GM23248 (cell line): ENCODE data around the gene INTS1. TPM values are rescaled to one million over a fixed set of nuclear protein-coding genes. Genes with fewer than 3 reads are reported as not detected.

Source experiments
- DNase-seq: peaks from one replicate; pipeline ENCODE4 v3.0.0-alpha.2; 2015
- H2AFZ ChIP-seq: fragments of 200-600 bp; sonication (generic); 2 replicates; pipeline ENCODE4 v1.6.1; 2016; ENCODE audit warnings: antibody characterized with exemption
- H3F3A ChIP-seq: fragments of 200-600 bp; sonication (generic); 2 replicates; pipeline ENCODE4 v1.6.1; 2016; ENCODE audit warnings: mild to moderate bottlenecking, antibody characterized with exemption, mixed run types; ENCODE audit not compliant: insufficient read depth
- H3K27ac ChIP-seq: fragments of 200-600 bp; sonication (generic); 2 replicates; pipeline ENCODE4 v1.5.1; 2016; ENCODE audit warnings: mild to moderate bottlenecking
- H3K27me3 ChIP-seq: fragments of 200-600 bp; sonication (generic); replicated peaks from 2 replicates; pipeline ENCODE4 v1.6.1; 2016; ENCODE audit warnings: mild to moderate bottlenecking; ENCODE audit not compliant: insufficient read depth
- H3K36me3 ChIP-seq: fragments of 200-600 bp; sonication (generic); 2 replicates; pipeline ENCODE4 v1.6.1; 2016; ENCODE audit warnings: low read depth, mild to moderate bottlenecking
- H3K4me1 ChIP-seq: fragments of 200-600 bp; sonication (generic); 2 replicates; pipeline ENCODE4 v1.6.1; 2016; ENCODE audit warnings: mild to moderate bottlenecking; ENCODE audit not compliant: insufficient read depth
- H3K4me2 ChIP-seq: fragments of 200-600 bp; sonication (generic); one replicate; pipeline ENCODE4 v1.6.1; 2016; ENCODE audit warnings: mild to moderate bottlenecking; ENCODE audit not compliant: unreplicated experiment
- H3K4me3 ChIP-seq: fragments of 200-600 bp; sonication (generic); 2 replicates; pipeline ENCODE4 v1.5.1; 2016; ENCODE audit warnings: mild to moderate bottlenecking
- H3K79me2 ChIP-seq: fragments of 200-600 bp; sonication (generic); 2 replicates; pipeline ENCODE4 v1.6.1; 2016; ENCODE audit warnings: mild to moderate bottlenecking; ENCODE audit not compliant: insufficient read depth
- H3K9ac ChIP-seq: fragments of 200-600 bp; sonication (generic); 2 replicates; pipeline ENCODE4 v1.6.1; 2016; ENCODE audit warnings: mild to moderate bottlenecking
- H3K9me2 ChIP-seq: fragments of 200-600 bp; sonication (generic); 2 replicates; pipeline ENCODE4 v1.6.1; 2016; ENCODE audit warnings: mixed run types, mild to moderate bottlenecking, moderate library complexity; ENCODE audit not compliant: insufficient read depth
- H3K9me3 ChIP-seq: fragments of 200-600 bp; sonication (generic); one replicate; pipeline ENCODE4 v1.6.1; 2017; ENCODE audit warnings: low read depth
- H4K20me1 ChIP-seq: fragments of 200-600 bp; sonication (generic); 2 replicates; pipeline ENCODE4 v1.6.0; 2016; ENCODE audit not compliant: insufficient read depth
- EZH2 ChIP-seq: fragments of 200-600 bp; sonication (generic); IDR thresholded peaks from 2 replicates; pipeline ENCODE4 v1.6.1; 2018; ENCODE audit warnings: antibody characterized with exemption, mild to moderate bottlenecking; ENCODE audit not compliant: insufficient read depth, poor library complexity, severe bottlenecking
- EZH2phosphoT487 ChIP-seq: fragments of 200-600 bp; sonication (generic); IDR thresholded peaks from 2 replicates; pipeline ENCODE4 v1.6.1; 2018; ENCODE audit warnings: antibody characterized with exemption, moderate library complexity, mild to moderate bottlenecking, low read depth; ENCODE audit not compliant: insufficient read depth
- WGBS, 2 experiments: methylation state at CpG; one replicate each; pipeline ENCODE4 v1.1.6; 2015 to 2017; ENCODE audit warnings: low lambda C conversion rate in 2 of 2, low coverage in 1 of 2; ENCODE audit errors: missing lambda C conversion rate in 2 of 2; 5-methylcytosine and 5-hydroxymethylcytosine counted together
- in situ Hi-C: fragments of 300-500 bp; cut with MboI; formaldehyde crosslinking; loops from 2 replicates; pipeline ENCODE4 v1.15.0; 2020
- polyA plus RNA-seq: library from polyadenylated mRNA; unstranded; fragments of >200 nt; fragmentation: Nextera tagmentation; extraction: Ambion mirVana; gene quantifications from 2 replicates; pipeline ENCODE4 v1.2.1, GENCODE V29; 2016
- total RNA-seq: library from RNA; depleted of rRNA; stranded (reverse); fragments of >200 nt; shearing (Covaris generic); gene quantifications from 2 replicates; pipeline ENCODE4 v1.2.3, GENCODE V29; 2014

INTS1 gene
- total and polyA plus RNA-seq, 2 experiments from 2014 or later = 25.4 to 44.7 TPM

DNA sequence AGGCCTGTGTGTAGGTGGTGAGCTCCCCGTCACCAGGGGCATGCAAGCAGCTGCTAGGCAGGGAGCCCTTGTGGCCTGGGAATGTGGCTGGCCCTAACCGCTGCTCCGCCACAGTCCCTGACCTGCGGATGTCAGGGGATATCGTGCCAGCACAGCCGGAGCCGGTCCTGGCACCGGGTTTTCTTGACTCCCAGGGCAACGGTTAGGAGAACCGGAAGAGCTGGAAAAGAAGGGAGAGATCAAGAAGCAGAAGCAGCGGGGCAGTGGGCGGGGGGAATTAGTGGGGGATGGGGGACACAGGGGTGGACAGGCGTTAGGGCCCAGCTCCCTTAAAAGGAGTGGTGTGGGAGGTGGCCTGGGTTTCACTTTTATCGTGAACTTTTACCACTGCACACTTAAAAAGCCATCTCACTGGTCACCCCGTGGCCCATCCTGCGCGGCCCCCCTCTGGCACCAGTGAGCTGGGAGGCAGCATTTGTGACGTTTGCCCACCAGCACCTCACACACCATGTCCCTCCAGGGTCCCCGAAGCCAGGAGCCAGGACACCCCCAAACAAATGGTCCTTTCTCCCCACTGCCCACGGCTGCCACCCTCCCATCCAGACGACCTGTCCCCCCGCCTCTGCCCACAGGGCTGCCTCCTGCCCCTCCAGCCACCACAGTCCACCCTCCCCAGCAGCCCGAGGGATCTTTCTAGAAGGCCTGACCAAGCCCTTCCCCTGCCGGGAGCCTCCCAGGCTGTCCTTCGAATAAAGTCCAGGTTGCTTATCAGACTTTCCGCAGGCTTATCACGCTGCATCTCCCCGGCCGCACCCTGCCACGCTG, 43.2 kb downstream of the INTS1 start:
- peak overlapping the region; percentile 72 for H3K9ac ChIP-seq
- no peaks in the 10 kb centered on the region for H3K36me3 ChIP-seq
- TF ChIP-seq EZH2phosphoT487 = no peak
- TF ChIP-seq EZH2 = no peak
- H3K27me3 ChIP-seq = no peaks in the 10 kb centered on the region
- DNase-seq = peak; percentile 69
- peak overlapping the region; percentile 34 for H3K27ac ChIP-seq
- peaks cover 21% of the 10 kb centered on the region for H3K4me1 ChIP-seq
- in situ Hi-C loops = no loop called here
- peaks cover 27% of the 10 kb centered on the region for H3K79me2 ChIP-seq
- H3K4me2 ChIP-seq = peak overlapping the region; percentile 79
- H3F3A ChIP-seq = peaks cover 17% of the 10 kb centered on the region
- H4K20me1 ChIP-seq = no peaks in the 10 kb centered on the region
- no peaks in the 10 kb centered on the region for H3K9me2 ChIP-seq
- peak overlapping the region; percentile 67; the same call in 1 of the 2 replicates for H3K4me3 ChIP-seq
- H3K9me3 ChIP-seq = no peaks in the 10 kb centered on the region
- WGBS, 2 experiments = 28 to 43% methylated on average over 16 to 30 of the region's 30 CpGs
- H2AFZ ChIP-seq = no peak overlapping the region

DNA sequence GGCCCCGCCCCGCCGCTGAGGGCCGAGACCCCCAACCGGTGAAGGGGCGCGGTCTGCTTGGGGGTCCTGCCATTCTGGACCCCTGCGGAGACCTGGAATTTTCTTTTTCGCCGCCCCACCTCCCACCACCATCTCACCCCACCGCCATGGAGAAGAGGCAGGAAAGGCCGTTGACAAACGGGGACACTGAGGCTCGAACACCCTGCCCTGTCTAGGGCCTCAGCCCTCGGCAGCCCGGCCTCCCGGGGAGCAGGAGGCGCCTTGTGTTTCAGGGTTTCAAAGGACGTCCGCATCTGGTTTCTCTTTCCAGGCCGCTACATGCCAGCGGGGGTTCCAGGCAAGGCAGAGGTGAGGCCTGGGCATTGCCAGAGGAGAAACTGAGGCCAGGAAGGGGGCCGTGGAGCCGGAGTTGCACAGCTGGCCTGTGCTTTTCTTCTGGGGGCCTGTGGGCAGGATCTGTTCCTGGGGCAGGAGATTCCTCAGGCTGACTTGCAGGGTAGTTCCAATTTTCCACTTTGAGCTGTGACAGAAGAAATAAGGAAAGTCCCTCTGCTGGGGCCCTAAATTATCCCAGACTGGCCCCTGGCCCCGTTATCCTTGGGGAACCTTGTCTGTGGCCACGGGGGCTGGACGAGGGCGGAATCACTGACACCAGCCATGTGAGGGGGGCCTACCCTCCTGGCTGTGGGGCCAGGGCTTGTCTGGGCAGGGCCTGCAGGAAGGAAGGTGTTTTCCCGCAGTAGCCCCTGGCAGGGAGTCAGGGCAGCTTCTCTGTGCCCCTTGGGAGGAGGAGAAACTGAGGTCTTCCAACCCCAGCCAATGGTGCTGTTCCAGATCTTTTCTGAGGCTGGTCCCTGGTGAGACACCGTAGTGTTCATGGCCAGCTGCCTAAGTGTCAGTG, 44.0 kb downstream of the INTS1 start:
- DNase-seq = peak; percentile 56
- no peaks in the 10 kb centered on the region for H3K36me3 ChIP-seq
- H3K79me2 ChIP-seq = peaks cover 34% of the 10 kb centered on the region
- H3K4me2 ChIP-seq = peak overlapping the region; percentile 79
- peak overlapping the region; percentile 72 for H3K9ac ChIP-seq
- no peaks in the 10 kb centered on the region for H3K27me3 ChIP-seq
- H3K9me3 ChIP-seq = no peaks in the 10 kb centered on the region
- no peaks in the 10 kb centered on the region for H4K20me1 ChIP-seq
- in situ Hi-C loops = no loop called here
- H3K4me3 ChIP-seq = peak overlapping the region; percentile 67
- peaks cover 17% of the 10 kb centered on the region for H3F3A ChIP-seq
- no peaks in the 10 kb centered on the region for H3K9me2 ChIP-seq
- TF ChIP-seq EZH2 (no peak), EZH2phosphoT487 (no peak)
- peaks cover 21% of the 10 kb centered on the region for H3K4me1 ChIP-seq
- 7 to 9% methylated on average over 21 to 30 of the region's 30 CpGs for WGBS, 2 experiments
- H2AFZ ChIP-seq = peak overlapping the region; percentile 79
- peak overlapping the region; percentile 34 for H3K27ac ChIP-seq

DNA sequence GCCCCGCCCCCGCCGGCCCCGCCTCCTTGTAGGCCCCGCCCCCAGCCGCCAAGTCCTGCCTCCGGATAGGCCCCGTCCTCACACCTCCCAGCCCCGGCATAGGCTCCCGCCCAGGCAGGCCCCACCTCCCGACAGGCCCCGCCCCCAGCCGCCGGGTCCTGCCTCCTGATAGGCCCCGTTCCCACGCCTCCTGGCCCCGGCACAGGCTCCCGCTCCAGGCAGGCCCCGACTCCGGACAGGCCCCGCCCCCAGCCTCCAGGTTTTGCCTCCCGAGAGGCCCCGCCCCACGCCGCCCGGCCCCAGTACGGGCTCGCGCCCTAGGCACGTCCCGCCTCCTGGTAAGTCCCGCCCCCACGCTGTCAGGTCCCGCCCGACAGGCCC, 44.7 kb downstream of the INTS1 start:
- DNase-seq = peak; percentile 100
- Histone ChIP-seq H3K4me3 (peak overlapping the region; percentile 90), H4K20me1 (no peaks in the 10 kb centered on the region), H3K27me3 (no peaks in the 10 kb centered on the region), H3K79me2 (peaks cover 38% of the 10 kb centered on the region), H3K9ac (peak overlapping the region; percentile 87), H3K9me2 (no peaks in the 10 kb centered on the region), H2AFZ (no peak overlapping the region), H3K4me1 (peaks cover 21% of the 10 kb centered on the region), H3F3A (peaks cover 17% of the 10 kb centered on the region), H3K9me3 (no peaks in the 10 kb centered on the region), H3K4me2 (no peak overlapping the region), H3K27ac (peak overlapping the region; percentile 83), H3K36me3 (no peaks in the 10 kb centered on the region)
- TF ChIP-seq EZH2 = no peak
- no peak for TF ChIP-seq EZH2phosphoT487
- WGBS, 2 experiments = 0 to 2% methylated on average over 6 to 29 of the region's 35 CpGs
- in situ Hi-C loops = no loop called here

DNA sequence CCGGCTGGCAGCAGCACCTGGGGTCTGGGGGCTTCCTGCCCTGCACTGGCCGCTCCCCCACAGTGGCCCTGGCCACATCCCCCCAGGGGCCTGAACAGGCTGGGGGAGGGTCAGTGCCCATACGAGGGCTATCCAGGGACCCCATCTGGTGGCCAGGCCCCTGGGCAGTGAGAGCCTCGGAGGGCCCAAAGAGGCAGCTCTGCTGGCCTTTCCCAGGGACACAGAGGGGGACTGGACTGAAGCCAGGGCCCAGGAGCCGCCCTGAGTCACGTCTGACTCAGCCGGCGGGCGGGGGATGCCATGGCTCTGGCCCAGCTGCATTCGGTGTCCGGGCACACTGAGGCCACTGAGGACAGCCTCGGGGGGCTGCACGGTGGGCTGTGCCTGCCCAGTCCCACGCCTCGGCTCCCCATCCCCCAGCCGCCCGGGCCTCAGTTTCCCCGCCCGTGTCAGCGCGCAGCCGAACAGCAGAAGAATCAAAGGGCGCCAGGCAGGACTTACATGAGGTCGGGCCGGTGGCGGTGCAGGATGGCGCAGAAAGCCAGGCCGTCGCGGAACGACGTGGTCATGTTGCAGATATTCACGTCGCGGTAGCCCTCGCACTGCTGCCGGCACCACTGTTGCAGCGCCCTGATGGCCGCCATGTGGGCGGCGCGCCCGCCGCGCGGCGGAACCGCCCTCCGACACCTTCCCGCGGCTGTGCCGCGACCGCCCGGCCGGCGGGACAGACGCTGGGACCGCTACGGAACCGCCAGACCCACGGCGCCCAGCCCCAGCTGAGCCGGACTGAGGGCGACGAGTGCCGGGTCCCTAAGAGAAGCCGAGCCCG, 45.3 kb downstream of the INTS1 start, which contains the start of gene MICALL2:
Gene MICALL2, minus strand, starts transcription at position 788 of the 829 bp plus-strand sequence. Its CDS starts 144 bp downstream, at position 644.
- peak within 1 kb of the TSS; percentile 83 for H3K27ac ChIP-seq
- no peaks in the 10 kb centered on the region for H3K27me3 ChIP-seq
- H3K9ac ChIP-seq = peak within 1 kb of the TSS; percentile 87
- peaks cover 17% of the 10 kb centered on the region for H3F3A ChIP-seq
- in situ Hi-C loops = no loop called here
- peak within 1 kb of the TSS; percentile 90 for H3K4me2 ChIP-seq
- H4K20me1 ChIP-seq = no peaks in the 10 kb centered on the region
- H2AFZ ChIP-seq = peak within 1 kb of the TSS; percentile 79
- peaks cover 21% of the 10 kb centered on the region for H3K4me1 ChIP-seq
- H3K9me2 ChIP-seq = no peaks in the 10 kb centered on the region
- peak within 1 kb of the TSS; percentile 90 for H3K4me3 ChIP-seq
- DNase-seq = peak; percentile 97
- no peaks in the 10 kb centered on the region for H3K36me3 ChIP-seq
- peaks cover 38% of the 10 kb centered on the region for H3K79me2 ChIP-seq
- no peaks in the 10 kb centered on the region for H3K9me3 ChIP-seq
- 1% methylated on average over 21 to 36 of the region's 69 CpGs for WGBS, 2 experiments
- TF ChIP-seq EZH2 = no peak
- TF ChIP-seq EZH2phosphoT487 = no peak
